Left lobe of liver (tissue), 2 donors: Measurements from ENCODE around the gene LEFTY1. TPM values are rescaled to one million over a fixed set of nuclear protein-coding genes. Genes with fewer than 3 reads are reported as not detected.
"Not testable (repeated sequence)": the region's sequence is repeated elsewhere in the genome, so short reads cannot be mapped to it uniquely, and the experiment has no call there.

Source experiments
- ATAC-seq: fragments of 200-7000 bp; cut with Tn5 transposase; one replicate; pipeline ENCODE4 v1.9.1; 2020; ENCODE audit warnings: mild to moderate bottlenecking, moderate library complexity
- DNase-seq: peaks from one replicate; pipeline ENCODE4 v3.0.0-alpha.2; 2020; ENCODE audit warnings: low spot score
- total RNA-seq: library from RNA; stranded (reverse); gene quantifications from one replicate; pipeline ENCODE4 v1.2.1, GENCODE V29; 2021
- donor health status: DM: no; HTN: no; CAD: no; lungs with moderate emphysema.
- donor health status: DM: no; HTN: yes; CAD: no.

The LEFTY1 gene
- total RNA-seq, 1 donor from 2014 or later = 1.3 TPM

- peak; percentile 16 for ATAC-seq
- DNase-seq = no peak
Observed at GRCh38 chr1:225889743-225890142, 797 bp upstream of the LEFTY1 start.

GRCh38 chr1:225888289-225888897 is 553 bp downstream of the LEFTY1 start:
- DNase-seq = no peak
- ATAC-seq = no peak

GRCh38 chr1:225887554-225888288 is 1.2 kb downstream of the LEFTY1 start:
- ATAC-seq = peak; percentile 10
- not testable (repeated sequence) for DNase-seq

- ATAC-seq (peak; percentile 27), DNase-seq (peak; percentile 65)
Observed at GRCh38 chr1:225887030-225887314, 2.0 kb downstream of the LEFTY1 start.

- peak; percentile 14 for ATAC-seq
- DNase-seq = peak; percentile 69
Observed at GRCh38 chr1:225886159-225887029, 2.6 kb downstream of the LEFTY1 start.

GRCh38 chr1:225885336-225885735 is 3.6 kb downstream of the LEFTY1 start:
- DNase-seq (no peak), ATAC-seq (no peak)

GRCh38 chr1:225883616-225884265 is 5.2 kb downstream of the LEFTY1 start:
- DNase-seq (no peak), ATAC-seq (no peak)

GRCh38 chr1:225882694-225883615 is 6.0 kb downstream of the LEFTY1 start:
- ATAC-seq = peak; percentile 52
- DNase-seq = peak; percentile 83

GRCh38 chr1:225881959-225882693 is 6.8 kb downstream of the LEFTY1 start, which contains the start of gene TMEM63A:
TMEM63A (minus strand) TSS chr1:225882380; CDS start chr1:225877580, 4,800 bp downstream.
- peak; percentile 95 for DNase-seq
- peak; percentile 66 for ATAC-seq

- DNase-seq = no peak
- peak; percentile 4 for ATAC-seq
Observed at GRCh38 chr1:225881081-225881958, 7.6 kb downstream of the LEFTY1 start.

- ATAC-seq = peak; percentile 55
Observed at GRCh38 chr1:225880636-225881035, 8.3 kb downstream of the LEFTY1 start.

GRCh38 chr1:225880222-225880588 is 8.7 kb downstream of the LEFTY1 start:
- peak; percentile 3 for ATAC-seq
- no peak for DNase-seq

More at GRCh38 chr1:225880636-225881035, 8.3 kb downstream of the LEFTY1 start:
- peak; percentile 91 for DNase-seq

GRCh38 chr1:225879521-225880221 is 9.3 kb downstream of the LEFTY1 start:
- ATAC-seq = peak; percentile 5

GRCh38 chr1:225878282-225878681 is 10.7 kb downstream of the LEFTY1 start:
- ATAC-seq = peak; percentile 30
- DNase-seq = no peak

More at GRCh38 chr1:225879521-225880221, 9.3 kb downstream of the LEFTY1 start:
- DNase-seq = no peak

GRCh38 chr1:225877580-225877979 is 11.4 kb downstream of the LEFTY1 start:
- DNase-seq (peak; percentile 81), ATAC-seq (peak; percentile 17)

- DNase-seq = no peak
Observed at GRCh38 chr1:225876900-225877510, 11.9 kb downstream of the LEFTY1 start.

More at GRCh38 chr1:225876900-225877510, 11.9 kb downstream of the LEFTY1 start:
- no peak for ATAC-seq
